Lower leg skin (tissue), 3 donors: ENCODE data around the gene GRM7.

Experiments used
- CTCF ChIP-seq, 3 donors: fragments of 450-650 bp; IDR thresholded peaks; one replicate each; pipeline ENCODE4 v1.5.1; 2016; ENCODE audit warnings: antibody characterized with exemption in 3 of 3, mild to moderate bottlenecking in 3 of 3, moderate library complexity in 2 of 3
- POLR2A ChIP-seq, 2 donors: fragments of 450-650 bp; IDR thresholded peaks; one replicate each; pipeline ENCODE4 v1.6.1; 2016 to 2017; ENCODE audit warnings: antibody characterized with exemption in 2 of 2, mild to moderate bottlenecking in 1 of 2, moderate library complexity in 1 of 2

- TF ChIP-seq POLR2A (IDR thresholded peaks at IDR 0.05) (no peak), CTCF (IDR thresholded peaks at IDR 0.05) (no peak)
Measured at GRCh38 chr3:7739754-7740153, 878.8 kb downstream of the GRM7 start.
